22Rv1 (cell line): ENCODE measurements around the gene TMPRSS4.

Experiments used
- CTCF ChIP-seq: fragments of 450-650 bp; IDR thresholded peaks from 2 replicates; pipeline ENCODE4 v1.5.1; 2017; ENCODE audit warnings: mild to moderate bottlenecking
- ZFX ChIP-seq: fragments of 450-650 bp; IDR thresholded peaks from 2 replicates; pipeline ENCODE4 v1.6.1; 2017; ENCODE audit warnings: antibody characterized with exemption, borderline replicate concordance

GRCh38 chr11:118058311-118059245, 18.3 kb upstream of the TMPRSS4 start:
- TF ChIP-seq CTCF (no peak), ZFX (no peak)
